ENCODE measurements around the gene PALD1.

PALD1 gene

GRCh38 chr10:70478191-70479164 is at the start of gene PALD1:
Gene PALD1 (plus strand): TSS chr10:70478767. CDS start chr10:70525952, 47,185 bp downstream.
- no peak for DNase-seq

GRCh38 chr10:70430493-70431445 is 47.8 kb upstream of the PALD1 start:
- DNase-seq, result no peak

- DNase-seq, result no peak
Observed at GRCh38 chr10:70432101-70432500, 46.5 kb upstream of the PALD1 start.

DNA sequence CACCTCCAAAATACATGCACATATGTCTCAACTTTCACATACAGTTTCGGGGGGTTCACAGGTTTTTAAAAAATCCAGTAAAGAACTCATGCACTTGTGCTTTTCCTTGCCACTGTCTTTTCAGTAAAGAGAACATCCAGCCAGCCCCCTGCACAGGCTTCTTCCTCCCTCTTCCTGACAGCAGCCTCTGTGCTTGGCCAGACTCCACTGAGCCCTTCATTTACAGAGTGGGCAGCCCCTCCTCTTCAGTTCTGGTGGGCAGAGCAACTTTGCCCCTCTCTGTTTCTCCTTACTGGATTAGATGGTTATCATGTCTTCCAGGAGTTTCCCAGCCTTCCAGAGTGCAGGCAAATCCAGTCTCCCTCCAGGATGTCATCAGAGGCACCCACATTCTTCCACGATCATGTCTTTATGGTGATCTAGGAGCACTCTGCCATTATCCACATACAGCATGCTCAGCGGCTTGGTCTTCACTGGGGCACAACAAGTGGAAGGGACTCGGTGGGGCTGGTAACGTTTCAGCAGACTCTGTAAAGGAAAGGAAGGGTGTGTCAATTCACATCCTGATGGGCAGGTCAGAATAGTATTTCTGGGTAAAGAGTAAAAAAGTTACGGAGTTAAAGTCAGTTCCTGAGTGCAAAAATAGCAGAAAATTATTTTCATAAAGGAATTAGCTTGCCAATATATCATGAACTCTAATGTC is 45.9 kb upstream of the PALD1 start:
- DNase-seq, result no peak

- DNase-seq, result peak; percentile 26
Observed at GRCh38 chr10:70433581-70434280, 44.8 kb upstream of the PALD1 start.

- no peak for DNase-seq
Observed at GRCh38 chr10:70435241-70436085, 43.1 kb upstream of the PALD1 start.

GRCh38 chr10:70437721-70438120 is 40.8 kb upstream of the PALD1 start:
- no peak for DNase-seq

DNA sequence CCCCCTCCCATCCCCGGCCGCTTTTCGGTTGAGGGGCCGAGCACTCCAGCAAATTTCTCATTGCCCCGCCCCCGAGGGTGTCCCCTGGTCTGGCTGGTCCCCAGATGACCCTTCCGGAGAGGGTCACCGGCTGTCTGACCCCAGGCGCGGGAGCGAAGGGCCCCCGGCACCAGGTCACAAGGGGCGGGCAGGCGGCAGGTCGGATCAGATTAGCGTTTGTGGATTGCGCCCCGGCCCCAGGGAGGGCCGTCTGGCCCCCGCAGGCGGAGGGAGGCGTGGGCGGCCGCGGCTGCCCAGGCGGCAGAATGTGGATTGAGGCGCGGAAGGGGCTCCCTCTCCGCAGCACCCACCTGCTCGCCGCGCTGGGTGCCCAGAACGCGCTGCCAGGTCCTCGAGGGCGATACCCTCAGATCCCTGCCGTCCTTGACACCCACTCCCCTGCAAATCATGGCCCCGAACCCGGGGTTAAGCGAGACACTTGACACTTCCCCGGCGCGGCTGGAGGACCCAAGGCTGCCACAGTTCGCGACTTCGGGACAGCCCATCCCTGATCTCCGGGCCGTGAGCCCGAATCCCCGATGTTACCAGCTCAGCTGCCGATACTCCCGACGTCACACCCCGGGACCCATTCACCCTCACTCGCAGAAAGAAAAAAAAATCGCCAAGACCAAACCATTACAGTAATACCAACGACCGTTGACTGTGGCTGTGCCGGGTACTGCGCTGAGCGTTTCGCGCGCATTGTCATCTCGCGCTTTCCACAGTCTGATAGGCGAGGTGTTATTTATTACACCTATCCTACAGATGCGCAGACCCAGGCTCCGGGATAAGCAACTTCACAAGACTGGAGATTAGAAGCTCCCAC is 38.0 kb upstream of the PALD1 start:
- DNase-seq, result no peak

DNA sequence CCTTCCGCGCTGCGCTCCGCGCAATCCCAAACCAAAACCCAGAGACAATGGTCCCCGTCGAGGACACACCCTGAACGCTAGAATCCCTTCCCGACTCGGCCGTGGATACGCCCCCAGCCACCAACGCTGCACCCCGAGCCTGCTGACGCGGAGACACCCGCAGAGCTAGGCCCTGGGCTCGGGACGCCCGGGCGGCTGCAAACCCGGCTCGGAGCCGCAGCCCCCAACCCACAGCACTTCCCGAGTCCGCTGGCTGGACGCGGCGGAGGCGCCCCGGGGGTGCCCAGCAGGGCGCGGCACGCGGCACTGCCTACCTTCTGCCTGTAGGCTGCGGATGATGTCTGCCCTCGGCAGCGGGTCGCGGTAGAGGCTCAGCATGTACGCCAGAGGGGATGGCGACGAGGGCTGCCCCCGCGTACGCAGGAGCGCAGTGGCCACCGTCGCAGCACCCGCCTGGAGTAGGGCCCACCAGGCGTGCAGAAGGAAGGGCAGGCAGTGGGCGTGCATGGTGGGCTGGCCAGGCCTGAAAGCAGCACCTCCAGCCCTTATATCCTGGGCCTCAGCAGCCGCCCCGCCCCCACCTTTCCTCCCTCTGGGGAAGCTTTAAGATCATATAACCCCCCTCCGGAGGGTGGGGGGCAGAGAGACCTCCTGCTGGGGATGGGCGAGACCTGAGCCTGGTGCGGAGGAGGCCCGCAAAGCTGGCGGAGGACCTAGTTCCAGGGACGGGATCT is 37.2 kb upstream of the PALD1 start, which contains the start of gene NODAL:
NODAL (minus strand) TSS at position 521 of the 734 bp plus-strand sequence; CDS start at position 507, 14 bp downstream.
- no peak for DNase-seq

- no peak for DNase-seq
Observed at GRCh38 chr10:70441895-70442309, 36.7 kb upstream of the PALD1 start.

DNA sequence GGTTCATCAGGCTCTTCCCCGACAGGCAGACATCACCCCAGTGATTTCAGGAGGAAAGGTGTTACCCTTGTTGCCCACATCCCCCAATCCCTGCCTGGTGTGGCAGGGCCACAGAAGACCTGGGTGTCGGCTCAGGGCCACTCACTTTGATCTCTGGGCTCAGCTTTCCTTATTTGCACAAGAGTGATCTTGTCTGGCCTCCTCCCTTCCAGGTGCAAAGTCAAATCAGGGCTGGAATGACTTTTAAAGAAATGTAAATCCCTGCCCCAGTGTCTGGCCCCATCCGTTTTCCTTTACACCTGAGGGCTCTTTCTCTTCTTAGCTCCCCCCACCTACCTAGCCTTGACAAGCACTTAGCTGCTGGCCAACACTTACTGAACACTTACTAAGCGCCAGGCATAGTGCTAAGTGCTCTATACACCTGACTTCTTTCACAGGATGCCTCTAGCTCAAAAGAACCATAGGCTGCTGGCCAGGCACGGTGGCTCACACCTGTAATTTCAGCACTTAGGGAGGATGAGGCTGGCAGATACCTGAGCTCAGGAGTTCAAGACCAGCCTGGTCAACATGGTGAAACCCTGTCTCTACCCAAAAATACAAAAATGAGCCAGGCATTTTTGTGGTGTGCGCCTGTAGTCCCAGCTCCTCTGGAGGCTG is 36.1 kb upstream of the PALD1 start:
- no peak for DNase-seq

DNA sequence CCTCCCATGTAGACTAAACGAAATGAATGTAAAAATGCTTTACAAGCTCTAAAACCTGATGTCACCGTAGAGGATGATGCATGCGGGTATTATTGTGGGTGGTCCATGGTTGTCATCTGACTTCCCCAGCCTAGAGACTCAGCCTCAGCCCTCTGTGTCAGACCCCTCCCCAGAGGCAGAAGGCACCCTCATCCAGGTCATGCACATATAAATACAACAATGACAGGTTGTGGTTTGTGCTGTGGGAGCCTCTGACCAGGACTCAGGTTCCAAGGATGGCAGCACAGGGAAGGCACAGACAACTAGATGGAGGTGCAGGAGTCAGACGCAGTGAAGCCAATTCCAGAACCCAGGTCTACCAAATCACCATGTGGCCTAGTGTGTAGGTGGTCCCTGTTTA is 33.8 kb upstream of the PALD1 start:
- DNase-seq, result no peak

DNA sequence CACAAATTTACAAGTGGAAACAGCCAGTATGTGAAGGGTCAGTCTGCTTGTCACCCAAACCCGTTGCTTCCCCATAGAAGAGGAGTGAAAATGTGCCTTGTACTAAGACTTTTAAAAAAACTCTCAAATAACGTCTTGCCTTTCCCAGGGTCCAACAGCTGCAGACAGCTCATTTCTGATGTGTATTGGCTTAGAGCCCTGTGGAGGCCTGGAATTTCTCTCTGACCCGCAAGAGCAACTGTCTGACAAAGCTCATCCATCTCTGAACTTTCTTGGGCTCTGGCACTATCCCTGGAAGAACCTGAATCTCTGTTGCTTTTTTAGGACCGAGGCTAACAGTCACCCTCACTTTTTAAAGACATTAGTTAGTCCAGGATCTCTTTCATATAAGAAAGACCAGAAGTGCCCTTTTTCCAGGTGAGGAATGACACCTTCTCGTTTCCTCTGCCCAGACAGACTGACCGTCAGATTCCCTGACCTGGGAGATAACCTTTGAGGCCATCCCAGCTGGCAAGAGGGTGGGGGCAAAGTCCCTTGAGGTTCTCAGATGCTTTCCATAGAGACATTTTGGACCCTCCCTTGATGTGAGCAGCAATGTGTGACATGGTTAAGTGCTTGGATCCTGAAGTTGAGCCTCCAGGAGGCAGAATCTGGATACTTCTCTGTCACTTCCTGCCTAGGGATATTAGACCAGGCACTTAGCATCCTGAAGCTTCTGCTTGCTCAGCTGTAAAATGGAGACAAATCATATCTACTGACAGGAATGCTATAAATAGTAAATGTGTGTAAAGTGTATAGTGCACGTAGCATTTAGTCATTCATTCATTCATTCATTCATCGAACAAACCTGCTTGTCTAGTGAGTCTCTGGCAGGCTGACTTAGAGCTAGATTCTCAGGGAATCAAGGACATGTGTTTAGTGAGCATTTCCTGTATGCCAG is 32.6 kb upstream of the PALD1 start:
- no peak for DNase-seq

DNA sequence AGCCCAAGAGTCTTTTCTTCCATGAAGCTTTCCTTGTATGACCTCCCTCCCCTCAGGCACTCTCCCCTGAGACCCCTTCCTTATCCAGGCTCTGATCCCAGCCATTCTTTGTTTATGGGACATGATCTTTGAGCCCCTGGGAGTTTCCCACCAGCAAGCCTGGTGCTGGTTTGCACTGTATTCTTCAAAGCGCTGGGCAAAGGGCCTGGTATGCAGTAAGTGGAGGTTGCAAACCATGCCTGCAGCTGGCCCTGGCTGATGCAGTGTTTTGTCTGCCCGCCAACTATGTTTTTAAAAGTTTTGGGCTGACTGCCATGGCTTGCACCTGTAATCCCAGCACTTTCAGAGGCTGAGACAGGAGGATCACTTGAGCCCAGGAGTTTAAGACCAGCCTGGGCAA is 30.3 kb upstream of the PALD1 start:
- no peak for DNase-seq

DNA sequence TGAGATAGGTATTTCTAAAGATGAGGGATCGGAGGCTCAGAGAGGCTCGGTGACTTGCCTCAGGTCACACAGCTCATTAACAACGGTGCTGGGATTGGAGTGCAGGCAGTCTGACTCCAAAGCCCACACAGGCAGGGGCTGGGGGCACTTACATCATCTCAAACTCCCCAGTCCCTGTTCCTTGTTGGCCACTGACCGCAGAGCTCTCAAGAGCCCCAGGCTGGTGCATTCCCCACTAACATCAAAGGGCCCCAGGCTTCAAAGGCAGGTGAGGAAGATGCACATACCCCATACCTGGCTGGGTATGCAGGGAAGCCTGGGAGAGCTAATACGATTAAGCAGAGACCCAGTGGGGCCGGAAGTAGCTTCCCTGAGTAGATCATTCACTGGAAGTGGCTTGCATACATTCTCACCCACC is 23.3 kb upstream of the PALD1 start:
- DNase-seq, result no peak

GRCh38 chr10:70456164-70456563 is 22.4 kb upstream of the PALD1 start:
- no peak for DNase-seq

- DNase-seq, result no peak
Observed at GRCh38 chr10:70457759-70458305, 20.7 kb upstream of the PALD1 start.
